ENCODE measurements around the gene OR1I1.

The OR1I1 gene

DNA sequence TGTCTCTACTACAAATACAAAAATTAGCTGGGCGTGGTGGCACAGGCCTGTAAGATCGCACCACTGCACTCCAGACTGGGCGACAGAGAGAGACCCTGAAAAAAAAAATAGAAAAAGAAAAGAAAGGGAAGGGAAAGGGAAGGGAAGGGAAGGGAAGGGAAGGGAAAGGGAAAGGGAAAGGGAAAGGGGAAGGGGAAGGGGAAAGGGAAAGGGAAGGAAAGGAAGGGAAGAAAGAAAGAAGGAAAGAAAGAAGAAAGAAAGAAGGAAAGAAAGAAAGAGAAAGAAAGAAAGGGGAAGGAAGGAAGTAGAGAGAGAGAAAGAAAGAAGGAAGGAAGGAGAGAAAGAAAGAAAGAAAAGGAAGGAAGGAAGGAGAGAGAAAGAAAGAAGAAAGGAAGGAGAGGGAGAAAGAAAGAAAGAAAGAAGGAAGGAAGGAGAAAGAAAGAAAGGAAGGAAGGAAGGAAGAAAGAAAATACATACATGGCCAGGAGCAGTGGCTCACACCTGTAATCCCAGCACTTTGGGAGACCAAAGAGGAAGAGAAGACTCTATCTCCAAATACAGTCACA is 17.1 kb downstream of the OR1I1 start:
- DNase-seq, result no peak

DNA sequence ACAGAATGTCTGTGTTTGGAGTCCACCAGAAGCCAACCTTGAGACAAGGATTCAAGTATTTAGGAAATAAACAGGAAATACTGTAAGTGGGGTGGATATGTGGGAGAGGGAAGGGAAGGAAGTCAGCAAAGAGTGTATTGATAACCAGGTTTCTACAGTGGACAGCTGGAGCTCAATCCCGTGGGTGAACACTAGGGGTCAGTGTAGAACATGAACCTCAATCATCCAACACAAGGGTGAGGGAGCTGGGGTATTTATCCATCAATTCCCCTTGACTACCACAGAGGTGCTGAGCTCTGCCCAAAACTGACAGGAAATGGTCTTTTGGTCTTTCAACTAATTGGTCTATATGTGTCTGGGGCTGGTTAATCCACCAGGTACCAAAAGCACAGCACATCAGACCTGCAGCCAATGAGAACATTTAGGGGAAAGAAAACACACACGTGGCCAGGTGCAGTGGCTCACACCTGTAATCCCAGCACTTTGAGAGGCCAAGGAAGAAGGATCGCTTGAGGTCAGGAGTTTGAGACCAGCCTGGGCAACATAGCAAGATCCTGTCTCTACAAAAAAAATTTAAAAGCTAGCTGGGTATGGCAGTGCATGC is 19.6 kb downstream of the OR1I1 start:
- DNase-seq, result no peak

DNA sequence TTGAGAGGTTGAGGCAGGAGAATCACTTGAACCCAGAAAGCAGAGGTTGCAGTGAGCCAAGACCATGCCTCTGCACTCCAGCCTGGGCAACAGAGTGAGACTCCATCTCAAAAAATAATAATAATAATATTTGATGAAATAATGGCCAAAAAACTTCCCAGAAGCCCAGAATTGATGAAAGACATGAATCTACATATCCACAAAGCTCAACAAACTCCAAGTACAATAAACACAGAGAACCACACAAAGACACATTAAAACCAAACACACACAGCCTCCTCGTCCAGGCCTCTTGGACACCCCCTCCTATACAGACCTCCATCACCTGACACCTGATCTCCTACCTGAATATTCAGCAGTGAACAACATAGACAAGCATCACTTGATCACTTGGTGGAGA is 22.0 kb downstream of the OR1I1 start:
- no peak for DNase-seq

DNA sequence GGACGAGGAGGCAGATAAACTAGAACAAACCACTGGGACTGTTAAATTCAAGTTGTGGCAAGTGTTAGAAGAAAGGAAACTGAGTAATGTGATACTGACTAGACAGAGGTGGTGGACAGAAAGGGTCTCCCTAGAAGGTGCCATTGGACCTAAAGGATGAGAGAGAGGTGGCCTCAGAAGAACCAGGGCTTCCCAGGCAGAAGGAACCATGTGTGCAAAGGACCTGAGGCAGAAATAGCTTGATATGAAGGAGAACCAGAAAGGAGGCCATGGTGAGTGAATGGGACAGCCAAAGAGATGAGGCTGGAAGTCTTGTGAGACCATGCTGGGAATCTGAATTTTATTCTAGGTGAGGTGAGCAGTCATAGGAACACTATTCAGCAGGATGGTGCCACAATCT is 22.4 kb downstream of the OR1I1 start:
- DNase-seq, result no peak

DNA sequence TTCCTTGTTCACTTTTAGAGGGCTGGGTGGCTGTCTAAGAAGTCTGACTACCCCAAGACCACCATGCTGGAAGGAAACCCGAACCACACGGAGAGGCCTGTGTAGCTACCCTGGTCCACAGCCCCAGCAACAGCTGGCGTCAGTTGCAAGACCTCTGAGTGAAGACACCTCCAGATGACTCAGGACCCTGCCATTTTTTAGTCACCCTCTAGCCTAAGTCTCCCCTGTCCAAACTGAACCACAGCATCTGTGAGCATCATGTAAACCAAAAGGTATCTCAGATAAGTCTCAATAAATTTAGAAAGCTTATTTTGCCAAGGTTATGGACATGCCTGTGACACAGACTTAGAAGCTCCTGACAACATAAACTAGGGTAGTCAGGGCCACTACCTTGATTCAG is 23.0 kb downstream of the OR1I1 start:
- no peak for DNase-seq

DNA sequence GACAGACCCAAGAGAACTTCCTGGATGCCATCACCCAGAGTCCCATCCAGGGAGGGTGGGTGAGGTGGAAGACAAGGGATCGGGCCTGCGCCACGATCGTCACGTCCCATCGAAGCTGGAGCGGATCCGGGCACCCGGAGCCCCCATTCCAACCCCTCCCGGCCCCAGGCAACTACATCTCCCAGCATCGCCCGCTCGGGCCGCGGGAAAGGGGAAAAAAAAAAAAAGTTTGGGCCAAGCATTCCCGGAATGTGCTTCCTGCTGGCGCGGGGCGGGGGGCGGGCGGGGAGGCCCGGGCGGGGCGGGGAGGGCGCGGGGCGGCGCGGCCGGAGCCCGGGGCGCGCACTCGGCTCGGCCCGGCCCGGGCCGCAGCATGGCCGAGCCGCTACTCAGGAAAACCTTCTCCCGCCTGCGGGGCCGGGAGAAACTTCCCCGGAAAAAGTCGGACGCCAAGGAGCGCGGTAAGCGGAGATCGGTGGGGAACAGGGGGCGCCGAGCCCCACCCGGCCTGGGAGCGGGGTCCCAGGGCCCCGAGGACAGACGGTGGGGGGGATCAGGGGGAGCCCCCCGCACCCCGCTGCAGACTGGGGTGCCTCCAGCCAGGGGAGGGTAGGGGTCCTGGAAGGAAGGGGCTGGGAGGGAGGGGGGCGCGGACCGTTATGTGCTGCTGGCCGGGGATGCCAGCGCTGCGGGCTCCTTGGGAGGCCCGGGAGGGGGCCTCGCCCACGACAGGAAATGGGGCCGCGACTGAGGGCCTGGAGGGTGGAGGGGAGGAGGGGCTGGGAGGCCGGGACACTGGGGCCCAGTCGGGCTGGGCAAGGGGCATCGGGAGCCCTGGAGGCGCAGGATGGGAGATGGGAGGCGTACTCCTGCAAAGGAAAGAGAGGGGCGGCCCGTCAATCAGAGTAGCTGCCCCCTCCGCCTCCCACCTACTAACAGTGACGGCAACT is 25.3 kb downstream of the OR1I1 start, which contains the start of gene SYDE1:
Gene SYDE1, plus strand, starts transcription at position 341 of the 950 bp plus-strand sequence. Its CDS starts 33 bp downstream, at position 374.
- DNase-seq, result no peak

DNA sequence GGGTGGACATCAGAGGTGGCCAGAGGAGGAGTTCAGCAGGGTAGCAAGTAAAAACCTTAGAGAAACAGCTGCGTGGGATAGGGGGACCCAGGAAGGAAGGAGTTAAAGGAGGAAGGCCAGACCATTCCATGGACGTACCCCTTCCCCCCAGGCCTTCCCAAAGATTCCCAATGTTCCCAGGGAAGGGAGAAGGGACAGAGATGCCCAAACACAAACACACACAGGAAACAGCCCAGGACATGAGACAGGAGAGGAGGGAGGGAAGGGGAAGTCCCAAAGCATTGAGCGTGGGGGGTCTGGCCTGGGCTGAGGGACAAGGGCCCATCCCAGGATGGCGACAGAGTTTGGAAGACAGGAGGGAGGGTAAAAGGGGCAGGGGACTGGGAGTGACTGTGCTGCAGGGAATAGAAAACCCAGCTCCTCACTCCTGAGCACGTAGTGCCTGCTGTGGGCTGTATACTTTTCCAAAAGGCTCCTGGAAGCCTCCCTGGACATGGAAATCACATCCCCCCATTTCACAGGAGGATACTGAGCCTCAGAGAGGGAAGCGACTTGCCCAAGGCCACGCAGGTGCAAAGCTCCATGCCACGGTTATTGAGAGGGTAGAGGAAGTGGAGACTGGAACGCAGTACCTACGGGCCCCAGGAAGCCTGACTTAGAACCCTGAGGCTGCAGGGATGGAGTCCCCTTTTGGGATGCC is 26.3 kb downstream of the OR1I1 start:
- DNase-seq, result no peak

DNA sequence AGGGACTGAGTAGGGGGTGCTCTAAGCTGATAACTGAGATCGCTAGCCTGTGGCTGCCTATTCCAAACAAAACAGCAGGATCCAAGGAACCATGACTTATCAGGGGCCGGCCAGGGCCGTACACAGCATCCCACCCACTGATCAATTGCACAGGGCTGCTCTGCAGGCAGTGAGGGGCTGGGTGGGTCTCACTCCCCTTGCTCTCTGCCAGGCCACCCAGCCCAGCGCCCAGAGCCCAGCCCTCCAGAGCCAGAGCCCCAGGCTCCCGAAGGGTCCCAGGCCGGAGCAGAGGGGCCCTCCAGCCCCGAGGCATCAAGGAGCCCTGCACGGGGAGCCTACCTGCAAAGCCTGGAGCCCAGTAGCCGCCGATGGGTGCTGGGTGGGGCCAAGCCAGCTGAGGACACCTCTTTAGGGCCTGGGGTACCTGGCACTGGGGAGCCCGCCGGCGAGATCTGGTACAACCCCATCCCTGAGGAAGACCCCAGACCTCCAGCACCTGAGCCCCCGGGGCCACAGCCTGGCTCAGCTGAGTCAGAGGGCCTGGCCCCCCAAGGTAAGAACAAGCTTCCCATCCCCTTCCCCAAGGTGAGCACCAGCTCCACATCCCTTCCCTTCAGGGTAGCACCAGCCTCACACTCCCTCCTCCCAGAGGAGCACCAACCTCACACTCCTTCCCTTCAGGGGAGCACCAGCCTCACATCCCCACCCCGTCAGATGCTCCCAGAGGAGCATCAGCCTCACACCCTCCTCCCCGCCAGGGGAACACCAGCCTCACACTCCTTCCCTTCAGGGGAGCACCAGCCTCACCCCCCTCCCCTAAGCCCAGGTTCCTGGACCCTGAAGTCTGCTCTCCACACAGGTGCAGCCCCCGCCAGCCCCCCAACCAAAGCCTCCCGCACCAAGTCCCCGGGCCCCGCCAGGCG is 27.1 kb downstream of the OR1I1 start:
- DNase-seq, result no peak

DNA sequence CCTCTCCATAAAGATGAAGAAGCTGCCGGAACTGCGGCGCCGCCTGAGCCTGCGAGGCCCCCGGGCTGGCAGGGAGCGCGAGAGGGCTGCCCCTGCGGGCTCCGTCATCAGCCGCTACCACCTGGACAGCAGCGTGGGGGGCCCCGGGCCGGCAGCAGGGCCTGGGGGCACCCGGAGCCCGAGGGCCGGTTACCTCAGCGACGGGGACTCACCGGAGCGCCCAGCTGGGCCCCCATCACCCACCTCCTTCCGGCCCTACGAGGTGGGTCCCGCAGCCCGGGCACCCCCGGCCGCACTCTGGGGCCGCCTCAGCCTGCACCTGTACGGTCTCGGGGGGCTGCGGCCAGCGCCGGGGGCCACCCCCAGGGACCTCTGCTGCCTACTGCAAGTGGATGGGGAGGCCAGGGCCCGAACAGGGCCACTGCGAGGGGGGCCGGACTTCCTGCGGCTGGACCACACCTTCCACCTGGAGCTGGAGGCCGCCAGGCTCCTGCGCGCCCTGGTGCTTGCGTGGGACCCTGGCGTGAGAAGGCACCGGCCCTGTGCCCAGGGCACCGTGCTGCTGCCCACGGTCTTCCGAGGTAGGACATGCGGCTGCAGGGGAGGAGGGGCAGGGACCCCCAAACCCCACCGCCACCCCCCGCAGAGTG is 27.9 kb downstream of the OR1I1 start:
- DNase-seq, result no peak

DNA sequence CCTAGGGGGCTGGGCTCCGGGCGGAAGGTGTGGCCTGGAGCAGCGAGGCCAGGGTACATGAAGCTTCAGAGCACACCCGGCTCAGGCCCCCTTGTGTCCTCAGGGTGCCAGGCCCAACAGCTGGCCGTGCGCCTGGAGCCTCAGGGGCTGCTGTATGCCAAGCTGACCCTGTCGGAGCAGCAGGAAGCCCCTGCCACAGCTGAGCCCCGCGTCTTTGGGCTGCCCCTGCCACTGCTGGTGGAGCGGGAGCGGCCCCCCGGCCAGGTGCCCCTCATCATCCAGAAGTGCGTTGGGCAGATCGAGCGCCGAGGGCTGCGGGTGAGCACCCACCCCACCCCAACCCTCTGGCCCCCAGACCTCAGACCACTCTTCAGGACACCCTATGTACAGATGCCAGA is 28.4 kb downstream of the OR1I1 start:
- DNase-seq, result no peak

DNA sequence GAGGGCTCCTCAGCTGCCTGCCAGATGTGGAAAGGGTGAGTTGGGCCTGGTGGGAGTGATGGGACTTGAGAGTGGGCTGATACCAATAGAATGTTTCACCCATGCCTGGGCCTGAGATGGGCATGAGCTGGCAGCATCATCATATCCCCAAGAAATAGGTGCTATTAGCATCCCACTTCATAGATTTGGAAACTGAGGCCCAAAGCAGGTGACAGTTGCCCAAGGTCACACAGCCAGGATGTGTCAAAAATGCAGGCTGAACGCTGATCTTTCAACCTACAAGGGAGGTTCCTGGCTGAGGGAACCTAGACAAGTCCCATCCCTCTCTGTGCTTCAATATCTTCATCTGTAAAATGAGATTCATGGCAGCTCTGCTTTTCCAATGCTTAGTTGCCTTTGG is 29.7 kb downstream of the OR1I1 start:
- no peak for DNase-seq

DNA sequence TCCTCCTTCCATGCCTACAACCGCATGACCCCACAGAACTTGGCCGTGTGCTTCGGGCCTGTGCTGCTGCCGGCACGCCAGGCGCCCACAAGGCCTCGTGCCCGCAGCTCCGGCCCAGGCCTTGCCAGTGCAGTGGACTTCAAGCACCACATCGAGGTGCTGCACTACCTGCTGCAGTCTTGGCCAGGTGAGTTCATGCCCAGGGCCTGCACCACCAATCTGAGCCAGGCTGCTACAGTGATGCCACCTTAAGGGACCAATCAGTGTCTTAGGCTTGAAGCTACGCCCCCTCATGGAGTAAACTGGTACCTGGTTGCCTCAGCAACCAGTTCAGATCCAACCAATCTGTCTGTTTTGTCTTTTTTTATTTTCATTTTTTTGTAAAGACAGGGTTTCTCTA is 30.4 kb downstream of the OR1I1 start:
- no peak for DNase-seq

DNA sequence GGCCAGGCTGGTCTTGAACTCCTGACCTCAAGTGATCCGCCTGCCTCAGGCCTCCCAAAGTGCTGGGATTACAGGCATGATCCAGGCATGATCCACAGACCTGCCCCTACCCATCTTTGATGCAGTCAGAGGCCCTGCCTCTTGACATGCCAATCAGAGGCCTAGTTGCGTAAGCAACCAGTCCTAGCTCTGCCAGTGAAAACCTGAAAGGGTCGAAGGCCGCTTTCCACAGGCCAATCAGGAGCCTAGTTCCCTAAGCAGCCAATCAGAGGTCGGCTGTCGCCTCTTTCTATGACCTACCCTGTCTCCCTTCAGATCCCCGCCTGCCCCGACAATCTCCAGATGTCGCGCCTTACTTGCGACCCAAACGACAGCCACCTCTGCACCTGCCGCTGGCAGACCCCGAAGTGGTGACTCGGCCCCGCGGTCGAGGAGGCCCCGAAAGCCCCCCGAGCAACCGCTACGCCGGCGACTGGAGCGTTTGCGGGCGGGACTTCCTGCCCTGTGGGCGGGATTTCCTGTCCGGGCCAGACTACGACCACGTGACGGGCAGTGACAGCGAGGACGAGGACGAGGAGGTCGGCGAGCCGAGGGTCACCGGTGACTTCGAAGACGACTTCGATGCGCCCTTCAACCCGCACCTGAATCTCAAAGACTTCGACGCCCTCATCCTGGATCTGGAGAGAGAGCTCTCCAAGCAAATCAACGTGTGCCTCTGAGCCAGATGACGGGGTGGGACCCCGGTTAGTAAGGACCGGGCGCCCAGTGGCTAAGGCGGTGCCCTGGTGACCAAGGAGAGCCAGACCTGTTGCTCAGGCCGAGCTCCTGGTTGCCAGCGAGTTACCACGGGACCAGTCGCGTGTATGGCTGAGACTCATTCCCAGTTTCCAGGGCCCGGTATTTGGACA is 31.5 kb downstream of the OR1I1 start:
- DNase-seq, result no peak

DNA sequence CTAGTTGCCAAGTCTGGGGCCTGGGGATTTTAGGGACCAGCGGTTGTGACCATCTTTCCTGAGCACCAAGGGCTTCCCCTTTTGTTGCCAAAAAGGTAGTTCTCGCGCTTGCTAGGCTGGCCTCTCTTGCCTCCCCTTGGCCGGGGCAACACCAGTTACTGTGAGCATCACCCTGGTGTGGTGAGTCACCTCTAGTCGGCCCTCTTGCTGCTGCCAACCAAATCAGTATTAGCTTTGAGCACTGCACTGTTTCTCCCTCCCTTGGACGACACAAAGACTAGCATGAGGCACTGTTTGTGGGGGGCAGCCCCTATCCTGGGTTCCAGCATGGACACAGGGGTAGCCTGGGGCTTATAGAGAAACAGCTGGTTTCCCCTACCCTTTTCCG is 32.1 kb downstream of the OR1I1 start:
- DNase-seq, result no peak

DNA sequence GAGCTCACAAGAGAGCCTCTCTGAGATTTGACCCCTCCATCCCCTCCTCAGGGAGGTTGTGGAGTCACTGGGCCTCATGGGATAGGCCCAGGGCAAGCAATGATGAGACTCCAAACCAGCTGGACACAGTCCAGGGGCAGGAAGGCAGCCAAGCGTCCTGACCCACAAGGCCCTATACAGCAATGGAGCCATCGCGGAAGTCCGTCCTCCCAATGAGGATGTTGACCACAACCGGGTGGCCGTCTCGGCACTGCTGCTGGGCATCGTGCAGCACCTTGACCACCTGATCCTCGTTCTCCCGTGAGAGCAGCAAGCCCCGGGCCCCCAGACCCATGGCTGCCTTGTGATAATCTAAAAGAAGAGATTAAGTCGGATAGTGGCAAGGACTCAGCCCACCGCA is 33.1 kb downstream of the OR1I1 start:
- no peak for DNase-seq

DNA sequence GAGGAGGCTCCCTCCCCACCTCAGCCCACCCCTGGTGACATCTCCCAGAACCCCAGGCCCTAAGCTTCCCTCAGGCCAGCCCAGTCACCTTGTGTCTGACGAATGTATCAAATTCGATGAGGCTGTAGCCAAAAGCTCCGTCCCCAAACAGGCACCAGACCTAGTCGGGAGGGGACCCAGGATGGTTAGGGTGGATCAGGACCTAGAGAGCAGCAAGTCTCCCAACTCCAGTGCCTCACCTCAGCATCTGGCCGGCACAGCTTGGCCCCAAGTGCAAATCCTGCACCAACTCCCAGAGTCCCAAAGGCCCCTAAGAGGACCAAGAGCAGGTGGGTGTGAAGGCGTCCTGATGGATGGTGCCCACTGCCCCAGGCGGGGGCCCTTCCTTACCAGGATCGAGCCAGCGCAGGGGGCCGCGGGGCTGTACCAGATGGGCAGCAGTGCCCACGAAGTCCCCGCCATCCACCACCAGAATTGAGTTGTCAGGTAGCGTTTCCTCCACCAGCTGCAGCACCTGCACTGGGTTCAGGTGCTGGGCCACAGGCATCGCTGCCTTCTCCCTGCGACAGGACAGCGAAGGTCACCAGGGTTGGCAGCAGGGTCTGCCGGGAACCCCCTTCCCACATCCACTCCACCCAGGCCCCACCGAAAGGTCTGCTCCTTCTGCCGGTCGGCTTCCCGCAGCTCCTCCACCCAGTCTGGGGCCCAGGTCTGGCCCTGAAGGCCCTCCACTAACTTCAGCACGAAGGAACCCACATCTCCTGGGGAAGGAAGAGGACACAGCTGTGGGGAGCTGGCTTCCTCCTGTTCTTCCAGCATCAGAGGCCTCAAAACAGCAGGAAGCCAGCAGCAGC is 34.0 kb downstream of the OR1I1 start:
- DNase-seq, result no peak

DNA sequence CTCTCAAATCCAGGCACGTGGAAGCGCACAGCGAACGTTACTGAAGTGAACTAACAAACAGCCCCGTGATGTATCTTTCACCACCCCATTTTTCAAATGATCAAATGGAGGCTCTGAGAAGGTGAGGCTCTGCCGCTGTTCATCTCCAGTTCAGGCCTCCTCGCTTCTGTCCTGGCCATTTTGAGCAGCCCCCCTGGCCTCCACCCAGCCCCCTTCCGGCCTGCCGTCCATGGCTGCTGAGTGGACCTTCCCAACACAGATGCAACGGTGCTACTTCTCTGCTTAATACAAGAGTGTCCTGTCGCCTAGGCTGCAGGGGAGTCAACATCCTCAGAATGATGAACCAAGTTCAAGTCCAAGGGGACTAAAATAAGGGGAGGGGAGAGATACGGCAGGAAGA is 34.8 kb downstream of the OR1I1 start:
- DNase-seq, result no peak

DNA sequence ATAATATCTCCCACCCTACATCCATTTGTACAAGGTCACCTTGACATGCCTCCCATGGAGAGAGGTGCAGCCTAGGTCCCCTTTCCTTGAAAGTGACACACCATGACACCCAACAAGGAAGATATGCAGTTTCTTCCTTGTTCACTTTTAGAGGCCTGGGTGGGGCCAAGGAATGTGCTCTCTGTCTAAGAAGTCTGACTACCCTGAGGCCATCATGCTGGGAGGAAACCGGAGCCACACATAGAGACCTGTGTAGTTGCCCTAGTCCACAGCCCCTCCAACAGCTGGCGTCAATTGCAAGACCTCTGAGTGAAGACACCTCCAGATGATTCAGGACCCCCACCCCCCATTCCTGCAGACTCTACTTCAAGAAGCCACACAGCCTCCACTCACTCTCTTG is 36.2 kb downstream of the OR1I1 start:
- no peak for DNase-seq

DNA sequence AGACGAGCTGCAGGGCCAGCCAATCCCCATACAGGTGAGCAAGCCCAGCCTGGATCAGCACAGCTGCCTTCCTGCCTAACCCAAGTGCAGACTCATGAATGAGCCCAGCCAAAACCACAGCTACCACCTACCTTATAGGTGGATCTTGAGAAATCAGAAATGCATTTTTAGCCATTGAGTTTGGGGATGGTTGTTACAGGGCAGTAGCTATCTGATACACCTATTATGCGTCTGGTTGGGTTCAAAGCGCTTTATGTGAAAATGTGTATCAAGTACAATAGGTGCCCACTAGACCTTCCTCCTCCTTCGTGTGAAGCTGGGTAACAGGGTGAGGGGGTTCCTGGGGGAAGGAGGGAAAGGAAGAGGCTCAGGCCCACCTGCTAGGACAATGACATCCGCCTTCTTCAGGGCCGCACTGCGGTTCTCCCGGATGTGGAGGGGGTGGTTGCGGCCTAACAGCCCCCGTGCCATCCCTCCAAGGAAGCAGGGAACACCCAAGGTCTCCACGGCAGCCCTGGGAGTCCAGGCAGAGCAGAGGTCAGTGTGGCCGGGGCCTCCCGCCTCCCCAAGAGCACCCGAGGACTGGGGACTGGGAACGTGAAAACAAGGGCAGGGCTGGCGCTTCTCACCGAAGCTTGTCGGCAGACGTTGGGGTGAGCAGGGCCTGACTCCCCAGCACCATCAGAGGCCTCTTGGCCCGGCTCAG is 36.9 kb downstream of the OR1I1 start:
- no peak for DNase-seq
